ENCODE data around the gene PAGR1. TPM values are rescaled to one million over a fixed set of nuclear protein-coding genes. Genes with fewer than 3 reads are reported as not detected.

PAGR1 gene
- total RNA-seq, 1 donor from 2014 or later = 47.2 TPM

DNA sequence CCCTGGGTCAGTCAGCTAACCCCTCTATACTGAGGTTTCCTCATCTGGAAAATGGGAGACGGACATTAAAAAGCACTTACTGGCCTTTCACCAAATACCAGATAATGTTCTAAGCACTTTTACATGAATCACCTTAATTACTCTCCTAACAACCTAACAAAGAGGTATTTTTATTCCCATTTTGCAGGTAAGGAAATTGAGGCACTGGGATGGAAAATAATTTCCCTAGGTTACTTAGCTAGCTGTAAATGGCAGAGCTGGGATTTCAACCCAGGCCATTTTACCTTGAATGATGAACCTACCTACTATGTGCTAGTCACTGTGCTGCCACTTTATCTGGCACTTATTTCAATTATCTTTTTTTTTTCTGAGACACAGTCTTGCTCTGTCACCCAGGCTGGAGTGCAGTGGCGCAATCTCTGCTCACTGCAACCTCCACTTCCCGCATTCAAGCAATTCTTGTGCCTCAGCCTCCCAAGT lies 21.7 kb upstream of the PAGR1 start:
- Histone ChIP-seq H3K4me3 (no peak overlapping the region), H3K9me3 (ENCODE audit: low read depth) (no peaks in the 10 kb centered on the region), H3K27ac (no peak overlapping the region), H3K4me1 (peaks cover 18% of the 10 kb centered on the region), H3K79me2 (ENCODE audit: low read depth) (peaks cover 70% of the 10 kb centered on the region), H3F3A (ENCODE audit: low read depth) (peaks cover 13% of the 10 kb centered on the region), H3K9ac (no peak overlapping the region), H2AFZ (replicated peaks) (no peak overlapping the region), H3K27me3 (no peaks in the 10 kb centered on the region), H4K20me1 (ENCODE audit: low read depth) (peaks cover 39% of the 10 kb centered on the region), H3K36me3 (peaks cover 9% of the 10 kb centered on the region), H3K4me2 (no peak overlapping the region)
- Mint-ChIP-seq H3K27ac (no peak overlapping the region), H3K4me1 (peaks cover 31% of the 10 kb centered on the region), H3K4me3 (no peak overlapping the region), H3K9me3 (no peaks in the 10 kb centered on the region), H3K36me3 (peaks cover 31% of the 10 kb centered on the region), H3K27me3 (ENCODE audit: insufficient read depth, low read depth) (no peaks in the 10 kb centered on the region)
- TF ChIP-seq EZH2 (IDR thresholded peaks at IDR 0.05) = no peak
- TF ChIP-seq, protein P1, sequence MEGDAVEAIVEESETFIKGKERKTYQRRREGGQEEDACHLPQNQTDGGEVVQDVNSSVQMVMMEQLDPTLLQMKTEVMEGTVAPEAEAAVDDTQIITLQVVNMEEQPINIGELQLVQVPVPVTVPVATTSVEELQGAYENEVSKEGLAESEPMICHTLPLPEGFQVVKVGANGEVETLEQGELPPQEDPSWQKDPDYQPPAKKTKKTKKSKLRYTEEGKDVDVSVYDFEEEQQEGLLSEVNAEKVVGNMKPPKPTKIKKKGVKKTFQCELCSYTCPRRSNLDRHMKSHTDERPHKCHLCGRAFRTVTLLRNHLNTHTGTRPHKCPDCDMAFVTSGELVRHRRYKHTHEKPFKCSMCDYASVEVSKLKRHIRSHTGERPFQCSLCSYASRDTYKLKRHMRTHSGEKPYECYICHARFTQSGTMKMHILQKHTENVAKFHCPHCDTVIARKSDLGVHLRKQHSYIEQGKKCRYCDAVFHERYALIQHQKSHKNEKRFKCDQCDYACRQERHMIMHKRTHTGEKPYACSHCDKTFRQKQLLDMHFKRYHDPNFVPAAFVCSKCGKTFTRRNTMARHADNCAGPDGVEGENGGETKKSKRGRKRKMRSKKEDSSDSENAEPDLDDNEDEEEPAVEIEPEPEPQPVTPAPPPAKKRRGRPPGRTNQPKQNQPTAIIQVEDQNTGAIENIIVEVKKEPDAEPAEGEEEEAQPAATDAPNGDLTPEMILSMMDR (IDR thresholded peaks at IDR 0.05) = no peak
- no peak for TF ChIP-seq EZH2phosphoT487 (IDR thresholded peaks at IDR 0.05)
- no peak for DNase-seq (ENCODE audit: low spot score)

DNA sequence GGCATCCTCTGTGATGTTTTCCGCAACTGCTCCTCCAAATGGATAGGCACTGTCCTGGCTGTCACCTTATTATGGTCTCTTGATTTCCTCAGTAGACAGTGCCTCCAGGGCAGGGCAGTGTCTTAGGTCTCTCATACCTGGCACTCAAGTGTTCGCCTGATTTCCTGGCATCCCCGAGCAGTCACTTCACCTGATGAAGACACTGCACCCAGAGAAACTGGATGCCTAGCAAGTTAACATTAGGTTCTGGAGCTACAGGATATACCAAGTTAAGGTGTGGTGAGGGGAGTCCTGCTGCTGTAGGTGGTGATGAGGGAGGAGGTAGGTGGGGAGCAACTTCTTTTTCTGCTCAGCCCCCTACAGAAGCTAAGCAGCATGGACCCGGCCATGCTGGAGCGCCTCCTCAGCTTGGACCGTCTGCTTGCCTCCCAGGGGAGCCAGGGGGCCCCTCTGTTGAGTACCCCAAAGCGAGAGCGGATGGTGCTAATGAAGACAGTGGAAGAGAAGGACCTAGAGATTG lies 13.5 kb upstream of the PAGR1 start:
- Mint-ChIP-seq H3K9me3 (no peaks in the 10 kb centered on the region), H3K4me3 (peak overlapping the region; percentile 46), H3K27me3 (ENCODE audit: insufficient read depth, low read depth) (peaks cover 2% of the 10 kb centered on the region), H3K36me3 (peaks cover 31% of the 10 kb centered on the region), H3K27ac (peak overlapping the region; percentile 13), H3K4me1 (peaks cover 20% of the 10 kb centered on the region)
- Histone ChIP-seq H3K36me3 (peaks cover 5% of the 10 kb centered on the region), H4K20me1 (ENCODE audit: low read depth) (peaks cover 3% of the 10 kb centered on the region), H3F3A (ENCODE audit: low read depth) (peaks cover 44% of the 10 kb centered on the region), H3K4me3 (no peak overlapping the region), H3K4me2 (no peak overlapping the region), H3K9me3 (ENCODE audit: low read depth) (no peaks in the 10 kb centered on the region), H3K9ac (no peak overlapping the region), H3K79me2 (ENCODE audit: low read depth) (peaks cover 13% of the 10 kb centered on the region), H3K27me3 (no peaks in the 10 kb centered on the region), H3K27ac (peak overlapping the region; percentile 61), H2AFZ (replicated peaks) (no peak overlapping the region), H3K4me1 (peaks cover 9% of the 10 kb centered on the region)
- DNase-seq (ENCODE audit: low spot score) = no peak
- no peak for TF ChIP-seq EZH2phosphoT487 (IDR thresholded peaks at IDR 0.05)
- TF ChIP-seq EZH2 (IDR thresholded peaks at IDR 0.05) = no peak
- TF ChIP-seq, protein P1 (IDR thresholded peaks at IDR 0.05) = no peak

DNA sequence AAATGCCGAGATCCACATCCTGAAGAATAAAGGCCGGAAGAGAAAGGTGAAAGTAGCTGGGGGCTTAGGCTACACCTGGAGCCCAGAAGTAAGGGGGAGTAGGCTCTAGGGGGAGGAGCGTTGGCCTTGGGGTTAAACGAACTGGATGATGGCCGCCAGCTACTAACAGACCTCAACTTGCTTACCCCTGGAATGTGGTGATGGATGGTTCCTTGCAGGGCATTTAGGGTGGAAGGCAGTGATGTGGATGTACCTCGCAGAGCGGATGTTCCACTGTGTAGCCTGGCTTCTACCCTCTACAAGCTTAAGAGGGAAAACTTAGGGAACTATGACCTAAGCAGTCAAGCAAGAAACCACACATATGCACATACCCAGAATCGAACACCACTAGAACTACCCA lies 11.9 kb upstream of the PAGR1 start:
- Histone ChIP-seq H3K36me3 (no peaks in the 10 kb centered on the region), H3K4me1 (peaks cover 19% of the 10 kb centered on the region)

More for the DNA sequence above, 11.9 kb upstream of the PAGR1 start:
- peaks cover 18% of the 10 kb centered on the region for H4K20me1 ChIP-seq (ENCODE audit: low read depth)
- H3K27me3 Mint-ChIP-seq (ENCODE audit: insufficient read depth, low read depth) = peaks cover 8% of the 10 kb centered on the region
- peaks cover 25% of the 10 kb centered on the region for H3K79me2 ChIP-seq (ENCODE audit: low read depth)
- H3K4me3 Mint-ChIP-seq = peak overlapping the region; percentile 84
- H2AFZ ChIP-seq (replicated peaks) = no peak overlapping the region
- H3K9ac ChIP-seq = no peak overlapping the region
- no peak overlapping the region for H3K27ac Mint-ChIP-seq
- peaks cover 57% of the 10 kb centered on the region for H3F3A ChIP-seq (ENCODE audit: low read depth)
- H3K9me3 Mint-ChIP-seq = no peaks in the 10 kb centered on the region
- H3K4me2 ChIP-seq = peak overlapping the region; percentile 86
- H3K27me3 ChIP-seq = no peaks in the 10 kb centered on the region
- H3K36me3 Mint-ChIP-seq = peaks cover 24% of the 10 kb centered on the region
- peaks cover 32% of the 10 kb centered on the region for H3K4me1 Mint-ChIP-seq
- peak; percentile 8 for DNase-seq (ENCODE audit: low spot score)
- peak overlapping the region; percentile 86 for H3K27ac ChIP-seq
- H3K9me3 ChIP-seq (ENCODE audit: low read depth) = no peaks in the 10 kb centered on the region
- no peak for TF ChIP-seq EZH2 (IDR thresholded peaks at IDR 0.05)
- no peak for TF ChIP-seq EZH2phosphoT487 (IDR thresholded peaks at IDR 0.05)
- TF ChIP-seq, protein P1 (IDR thresholded peaks at IDR 0.05) = no peak
- no peak overlapping the region for H3K4me3 ChIP-seq
